GM19468 (cell line): ENCODE results near the gene CCR1.
"Not testable (repeated sequence)": the region's sequence is repeated elsewhere in the genome, so short reads cannot be mapped to it uniquely, and the experiment has no call there.

Experiments used
- ATAC-seq: cut with Tn5 transposase; IDR thresholded peaks from one replicate; pipeline ENCODE4 v1.9.1; 2021; ENCODE audit warnings: mild to moderate bottlenecking, moderate library complexity, moderate number of reproducible peaks; ENCODE audit not compliant: unreplicated experiment; ENCODE audit errors: extremely low read depth

Gene CCR1

GRCh38 chr3:46186471-46187340 is 21.4 kb downstream of the CCR1 start:
- ATAC-seq: peak; percentile 67

DNA sequence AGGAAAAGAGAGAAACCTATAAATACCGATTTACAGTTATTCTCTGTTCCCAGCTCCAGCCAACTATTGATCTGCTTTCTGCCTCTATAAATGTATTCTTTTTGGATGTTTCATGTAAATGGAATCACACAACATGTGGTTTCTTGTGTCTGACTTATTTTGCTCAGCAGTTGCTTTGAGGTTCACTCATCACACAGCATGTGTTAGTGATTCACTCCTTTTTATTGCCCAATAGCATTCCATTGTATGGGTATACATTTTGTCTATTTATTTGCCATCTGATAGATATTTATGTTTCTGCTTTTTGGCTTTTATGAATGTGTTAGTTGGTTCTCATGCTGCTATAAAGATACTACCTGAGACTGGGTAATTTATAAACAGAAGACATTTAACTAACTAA is 23.6 kb downstream of the CCR1 start:
- no peak for ATAC-seq

GRCh38 chr3:46183330-46183729 is 24.8 kb downstream of the CCR1 start:
- ATAC-seq: no peak

GRCh38 chr3:46168583-46169345 is 39.3 kb downstream of the CCR1 start:
- ATAC-seq: no peak

GRCh38 chr3:46163556-46164041 is 44.5 kb downstream of the CCR1 start:
- no peak for ATAC-seq

GRCh38 chr3:46162975-46163555 is 45.0 kb downstream of the CCR1 start:
- ATAC-seq: no peak

- ATAC-seq: not testable (repeated sequence)
These were observed 50.4 kb downstream of the CCR1 start for GRCh38 chr3:46157685-46158084.

DNA sequence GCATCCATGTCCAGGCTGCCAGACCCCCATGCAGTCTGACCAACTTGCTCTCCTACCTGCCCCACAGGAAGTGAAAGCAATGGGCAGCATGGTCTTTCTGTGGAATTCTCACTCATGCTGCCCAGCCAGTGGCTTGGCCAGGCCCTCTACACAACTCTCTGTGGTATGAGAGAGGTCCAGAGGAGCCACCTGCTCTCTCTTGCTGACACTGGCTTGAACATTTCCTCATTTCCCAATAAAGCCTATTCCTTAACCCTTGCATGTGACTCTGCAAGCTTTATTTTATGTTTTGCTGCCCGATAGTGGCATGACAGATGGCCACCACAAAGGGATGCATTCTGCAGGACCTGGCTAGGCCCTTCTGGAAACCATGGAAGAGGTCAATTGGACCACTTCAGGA is 53.8 kb downstream of the CCR1 start:
- no peak for ATAC-seq
